WTC11 (cell line): Measurements from ENCODE around the gene SYNPO. TPM values are rescaled to one million over a fixed set of nuclear protein-coding genes. Genes with fewer than 3 reads are reported as not detected.

Experiments used
- ATAC-seq: fragments of 200-7000 bp; cut with Tn5 transposase; 2 replicates; pipeline ENCODE4 v1.10.0; 2021; ENCODE audit warnings: mild to moderate bottlenecking, moderate library complexity
- CTCF ChIA-PET: fragments of 300-600 bp; sonication (Branson Sonifier 250); formaldehyde crosslinking; loops from one replicate; lab custom pipeline; 2021; ENCODE audit warnings: antibody characterized with exemption; lab: Charles Lee
- POLR2A ChIA-PET: fragments of 350-600 bp; sonication (Branson Sonifier 250); formaldehyde crosslinking; loops from one replicate; lab custom pipeline; 2021; ENCODE audit warnings: antibody characterized with exemption; lab: Charles Lee
- DNase-seq: peaks from one replicate; pipeline ENCODE4 v3.0.0; 2021; ENCODE audit warnings: low spot score
- H3K27ac Mint-ChIP-seq: 2 replicates; pipeline ENCODE4 v1.8.0; 2021; ENCODE audit warnings: mixed read lengths
- H3K27me3 Mint-ChIP-seq: 2 replicates; pipeline ENCODE4 v1.8.0; 2021; ENCODE audit warnings: low read depth, mild to moderate bottlenecking, moderate library complexity, mixed read lengths
- H3K36me3 Mint-ChIP-seq: 2 replicates; pipeline ENCODE4 v1.8.0; 2021; ENCODE audit warnings: mixed read lengths
- H3K4me1 Mint-ChIP-seq: 2 replicates; pipeline ENCODE4 v1.8.0; 2022; ENCODE audit warnings: mixed read lengths
- H3K4me3 Mint-ChIP-seq: 2 replicates; pipeline ENCODE4 v1.8.0; 2021; ENCODE audit warnings: mild to moderate bottlenecking, moderate library complexity, mixed read lengths
- H3K9me3 Mint-ChIP-seq: 2 replicates; pipeline ENCODE4 v1.8.0; 2021; ENCODE audit warnings: mixed read lengths
- ATF6 ChIP-seq: sonication (generic); formaldehyde crosslinking; IDR thresholded peaks from 2 replicates; pipeline ENCODE4 v1.8.1; 2023; ENCODE audit warnings: mild to moderate bottlenecking, missing genetic modification reagents
- E2F1 ChIP-seq: sonication (generic); formaldehyde crosslinking; IDR thresholded peaks from 2 replicates; pipeline ENCODE4 v1.8.0; 2022; ENCODE audit warnings: mild to moderate bottlenecking, missing genetic modification reagents
- E2F4 ChIP-seq: sonication (generic); formaldehyde crosslinking; IDR thresholded peaks from 2 replicates; pipeline ENCODE4 v1.8.1; 2022; ENCODE audit warnings: low read depth, mild to moderate bottlenecking, moderate library complexity, missing genetic modification reagents, borderline replicate concordance
- FOXP4 ChIP-seq: sonication (generic); formaldehyde crosslinking; IDR thresholded peaks from 2 replicates; pipeline ENCODE4 v1.8.0; 2022; ENCODE audit warnings: mild to moderate bottlenecking, missing genetic modification reagents
- GTF2I ChIP-seq: fragments of 250-450 bp; sonication (Bioruptor Pico); conservative IDR thresholded peaks from 2 replicates; pipeline ENCODE4 v1.4.0; 2021; ENCODE audit warnings: mild to moderate bottlenecking
- IRF1 ChIP-seq: sonication (generic); formaldehyde crosslinking; IDR thresholded peaks from 2 replicates; pipeline ENCODE4 v1.8.0; 2023; ENCODE audit warnings: missing genetic modification reagents
- JAZF1 ChIP-seq: fragments of 250-450 bp; sonication (Bioruptor Pico); IDR thresholded peaks from 2 replicates; pipeline ENCODE4 v1.9.0; 2021; ENCODE audit warnings: moderate library complexity, mild to moderate bottlenecking, inconsistent platforms
- NFYB ChIP-seq: sonication (generic); formaldehyde crosslinking; conservative IDR thresholded peaks from 2 replicates; pipeline ENCODE4 v1.8.0; 2022; ENCODE audit warnings: low read depth, missing genetic modification reagents
- ZNF138 ChIP-seq: sonication (generic); formaldehyde crosslinking; conservative IDR thresholded peaks from 2 replicates; pipeline ENCODE4 v1.8.1; 2022; ENCODE audit warnings: mild to moderate bottlenecking, moderate library complexity, missing genetic modification reagents
- ZNF281 ChIP-seq: sonication (generic); formaldehyde crosslinking; IDR thresholded peaks from 2 replicates; pipeline ENCODE4 v1.8.0; 2023; ENCODE audit warnings: mild to moderate bottlenecking, missing genetic modification reagents
- ZNF317 ChIP-seq: sonication (generic); formaldehyde crosslinking; IDR thresholded peaks from 2 replicates; pipeline ENCODE4 v1.8.1; 2023; ENCODE audit warnings: low read depth, mild to moderate bottlenecking, moderate library complexity, missing genetic modification reagents, borderline replicate concordance
- ZNF425 ChIP-seq: fragments of 250-450 bp; sonication (Bioruptor Pico); conservative IDR thresholded peaks from 2 replicates; pipeline ENCODE4 v1.9.0; 2021; ENCODE audit warnings: mild to moderate bottlenecking
- total RNA-seq: library from RNA; stranded (reverse); gene quantifications from 3 replicates; pipeline ENCODE4 v1.2.3, GENCODE V29; 2021

SYNPO gene
- total RNA-seq, 1 experiment from 2014 or later, result 2.1 TPM

- TF ChIP-seq E2F1 (CRISPR knock-in tag), result no peak
- TF ChIP-seq IRF1 (CRISPR knock-in tag), result no peak
- TF ChIP-seq NFYB, result no peak
- no peak for TF ChIP-seq ZNF281
- no peak for TF ChIP-seq FOXP4 (CRISPR knock-in tag)
- TF ChIP-seq, all 79 proteins: peak for 0
Measured at GRCh38 chr5:150636391-150637244, 3.8 kb upstream of the SYNPO start (continued).

- H3K9me3 Mint-ChIP-seq, result no peaks in the 10 kb centered on the region
- no peak overlapping the region for H3K27ac Mint-ChIP-seq
- H3K36me3 Mint-ChIP-seq, result no peaks in the 10 kb centered on the region
- no peak for DNase-seq
- peak; percentile 73; the same call in 1 of the 2 replicates for TF ChIP-seq GTF2I
- TF ChIP-seq ZNF317, result no peak
- peak; percentile 43 for ATAC-seq
- no peak overlapping the region for H3K4me3 Mint-ChIP-seq
- no peaks in the 10 kb centered on the region for H3K27me3 Mint-ChIP-seq
- ChIA-PET POLR2A (interaction anchor here (0.6 kb wide), 1 partner anchor 10 kb away, joined by 3 read pairs; no protein-coding TSS in a partner anchor), CTCF (interaction anchor here (0.7 to 1.1 kb wide), 6 partner anchors 14 to 147 kb away, joined by 3 to 6 read pairs (median 4); no protein-coding TSS in a partner anchor)
- H3K4me1 Mint-ChIP-seq, result peaks cover 28% of the 10 kb centered on the region
Measured at GRCh38 chr5:150637245-150638052, 3.0 kb upstream of the SYNPO start.

GRCh38 chr5:150638053-150638444 is 2.4 kb upstream of the SYNPO start:
- ChIA-PET POLR2A (interaction anchor here (0.6 kb wide), 1 partner anchor 11 kb away, joined by 3 read pairs; no protein-coding TSS in a partner anchor), CTCF (interaction anchor here (0.7 to 1.4 kb wide), 7 partner anchors 13 to 146 kb away, joined by 3 to 6 read pairs (median 4); no protein-coding TSS in a partner anchor)
- DNase-seq, result no peak
- Mint-ChIP-seq H3K27ac (no peak overlapping the region), H3K27me3 (no peaks in the 10 kb centered on the region), H3K9me3 (no peaks in the 10 kb centered on the region), H3K4me1 (peaks cover 28% of the 10 kb centered on the region), H3K36me3 (no peaks in the 10 kb centered on the region), H3K4me3 (no peak overlapping the region)
- ATAC-seq, result no peak
- no peak for TF ChIP-seq E2F4 (CRISPR knock-in tag)
- no peak for TF ChIP-seq FOXP4 (CRISPR knock-in tag)
- no peak for TF ChIP-seq ZNF138 (CRISPR knock-in tag)
- no peak for TF ChIP-seq ZNF425 (CRISPR knock-in tag)
- no peak for TF ChIP-seq ATF6 (CRISPR knock-in tag)
- no peak for TF ChIP-seq JAZF1 (CRISPR knock-in tag)
